Measurements from ENCODE around the gene RAB7A. TPM values are rescaled to one million over a fixed set of nuclear protein-coding genes. Genes with fewer than 3 reads are reported as not detected.

Gene RAB7A
- total RNA-seq = 45.2 and 54.9 TPM in 2 replicates

GRCh38 chr3:128726023-128727016, at the start of gene RAB7A:
RAB7A (plus strand) TSS chr3:128726183; CDS start chr3:128795368, 69,185 bp downstream.

Other genes with a start within 250 kb of the RAB7A start
- 5.6 and 12.2 TPM in 2 replicates for gene GATA2, start 233.0 kb upstream of the RAB7A start, total RNA-seq
- gene RPN1, start 75.4 kb upstream of the RAB7A start, total RNA-seq = 511 and 624 TPM in 2 replicates
- 45.5 and 56.0 TPM in 2 replicates for gene ACAD9, start 153.4 kb downstream of the RAB7A start, total RNA-seq